IMR-90 (cell line): Measurements from ENCODE around the gene TTLL11. TPM values are rescaled to one million over a fixed set of nuclear protein-coding genes. Genes with fewer than 3 reads are reported as not detected.

Experiments
- ATAC-seq: fragments of 200-7000 bp; cut with Tn5 transposase; 2 replicates; pipeline ENCODE4 v1.9.1; 2020; ENCODE audit warnings: low read depth, mild to moderate bottlenecking, moderate library complexity
- BruUV-seq: library from RNA; stranded (reverse); fragments of 400-500 nt; replicated peaks from 2 replicates; lab custom pipeline; 2021; lab: Mats Ljungman, UMichigan
- CTCF ChIA-PET: fragments of 300-600 bp; formaldehyde crosslinking; extraction: SDS; loops from one replicate; lab custom pipeline; 2021; ENCODE audit warnings: antibody characterized with exemption; lab: Yijun Ruan, JAX
- POLR2A ChIA-PET: fragments of 300-600 bp; sonication (Branson Sonifier 250); formaldehyde crosslinking; loops from one replicate; lab custom pipeline; 2022; ENCODE audit warnings: antibody characterized with exemption; ENCODE audit not compliant: unreplicated experiment; lab: Charles Lee
- DNase-seq: peaks from one replicate; pipeline ENCODE4 v3.0.0; 2013
- H2AFZ ChIP-seq: replicated peaks from 2 replicates; pipeline ENCODE3; 2013; ENCODE audit warnings: low read length, mild to moderate bottlenecking; ENCODE audit not compliant: poor library complexity
- H2AK5ac ChIP-seq: 2 replicates; pipeline ENCODE4 v1.6.1; 2013; ENCODE audit warnings: low read depth, low read length, inconsistent platforms
- H2AK9ac ChIP-seq: replicated peaks from 2 replicates; pipeline ENCODE3; 2013; ENCODE audit warnings: mild to moderate bottlenecking, low read depth, low read length, moderate library complexity; ENCODE audit not compliant: poor library complexity
- H2BK120ac ChIP-seq: 2 replicates; pipeline ENCODE4 v1.6.1; 2013; ENCODE audit warnings: low read depth, low read length, inconsistent platforms
- H2BK15ac ChIP-seq: 3 replicates; pipeline ENCODE4 v1.6.1; 2013; ENCODE audit warnings: low read depth, low read length, inconsistent platforms
- H2BK20ac ChIP-seq: 2 replicates; pipeline ENCODE4 v1.6.1; 2013; ENCODE audit warnings: low read depth, mild to moderate bottlenecking, inconsistent platforms, low read length, moderate library complexity
- H2BK5ac ChIP-seq: 2 replicates; pipeline ENCODE4 v1.6.1; 2013; ENCODE audit warnings: mild to moderate bottlenecking, low read depth, low read length, inconsistent platforms; ENCODE audit not compliant: poor library complexity, severe bottlenecking
- H3K14ac ChIP-seq: replicated peaks from 2 replicates; pipeline ENCODE4 v1.6.1; 2013; ENCODE audit warnings: low read depth, low read length, inconsistent platforms
- H3K18ac ChIP-seq: 2 replicates; pipeline ENCODE4 v1.6.1; 2013; ENCODE audit warnings: low read depth, low read length, control low read depth
- H3K23ac ChIP-seq: 2 replicates; pipeline ENCODE4 v1.6.1; 2013; ENCODE audit warnings: low read depth, low read length, inconsistent platforms
- H3K27ac ChIP-seq: 2 replicates; pipeline ENCODE4 v1.5.1; 2013; ENCODE audit warnings: mild to moderate bottlenecking, control low read depth, low read length; ENCODE audit not compliant: insufficient read depth
- H3K27me3 ChIP-seq: 2 replicates; pipeline ENCODE4 v1.6.1; 2013; ENCODE audit warnings: low read length; ENCODE audit not compliant: control insufficient read depth, insufficient read depth
- H3K36me3 ChIP-seq: 2 replicates; pipeline ENCODE4 v1.6.1; 2013; ENCODE audit warnings: low read length, mixed read lengths; ENCODE audit not compliant: control insufficient read depth, insufficient read depth
- H3K4ac ChIP-seq: 2 replicates; pipeline ENCODE4 v1.6.1; 2013; ENCODE audit warnings: low read depth, low read length, inconsistent platforms
- H3K4me1 ChIP-seq: 2 replicates; pipeline ENCODE4 v1.6.1; 2013; ENCODE audit warnings: low read length, mixed read lengths; ENCODE audit not compliant: control insufficient read depth, insufficient read depth
- H3K4me2 ChIP-seq: 2 replicates; pipeline ENCODE4 v1.6.1; 2013; ENCODE audit warnings: low read depth, mild to moderate bottlenecking, control low read depth, low read length, moderate library complexity
- H3K4me3 ChIP-seq: 2 replicates; pipeline ENCODE4 v1.5.1; 2013; ENCODE audit warnings: low read depth, mild to moderate bottlenecking, control low read depth, low read length, moderate library complexity; ENCODE audit not compliant: insufficient read depth
- H3K56ac ChIP-seq: 2 replicates; pipeline ENCODE4 v1.6.1; 2013; ENCODE audit warnings: low read length, inconsistent platforms; ENCODE audit not compliant: insufficient read depth; ENCODE audit errors: extremely low read depth
- H3K79me1 ChIP-seq, 2 experiments: 2 replicates each; pipeline ENCODE4 v1.6.1; 2013; ENCODE audit warnings: low read length in 2 of 2, inconsistent platforms in 1 of 2, low read depth in 1 of 2
- H3K9ac ChIP-seq: 2 replicates; pipeline ENCODE4 v1.6.1; 2013; ENCODE audit warnings: low read depth, low read length, control low read depth
- H3K9me1 ChIP-seq: 2 replicates; pipeline ENCODE4 v1.6.1; 2013; ENCODE audit warnings: low read length, inconsistent platforms; ENCODE audit not compliant: insufficient read depth
- H3K9me3 ChIP-seq: 2 replicates; pipeline ENCODE4 v1.6.1; 2013; ENCODE audit warnings: low read length; ENCODE audit not compliant: control insufficient read depth, insufficient read depth
- H4K20me1 ChIP-seq: 2 replicates; pipeline ENCODE4 v1.6.1; 2013; ENCODE audit warnings: low read length, inconsistent platforms; ENCODE audit not compliant: insufficient read depth
- H4K5ac ChIP-seq: 2 replicates; pipeline ENCODE4 v1.6.1; 2013; ENCODE audit warnings: mild to moderate bottlenecking, low read depth, low read length, control low read depth
- H4K8ac ChIP-seq, 2 experiments: 2 replicates each; pipeline ENCODE4 v1.6.1; 2013; ENCODE audit warnings: low read depth in 2 of 2, low read length in 2 of 2, control low read depth in 1 of 2, inconsistent platforms in 1 of 2
- H4K91ac ChIP-seq: 2 replicates; pipeline ENCODE4 v1.6.1; 2013; ENCODE audit warnings: low read depth, low read length, inconsistent platforms; ENCODE audit not compliant: insufficient read depth
- BHLHE40 ChIP-seq: fragments of 150-350 bp; IDR thresholded peaks from 2 replicates; pipeline ENCODE4 v1.6.1; 2016; ENCODE audit warnings: mild to moderate bottlenecking, low read depth, low read length
- CEBPB ChIP-seq: IDR thresholded peaks from 2 replicates; pipeline ENCODE4 v1.6.1; 2012; ENCODE audit warnings: low read depth, low read length, improper control_type of control experiment
- CHD1 ChIP-seq: IDR thresholded peaks from 2 replicates; pipeline ENCODE4 v1.6.1; 2012; ENCODE audit warnings: low read depth, low read length, improper control_type of control experiment
- CTCF ChIP-seq: conservative IDR thresholded peaks from 2 replicates; pipeline ENCODE4 v1.5.1; 2012; ENCODE audit warnings: mild to moderate bottlenecking, low read depth, low read length, improper control_type of control experiment
- ELK1 ChIP-seq: fragments of 150-350 bp; IDR thresholded peaks from 2 replicates; pipeline ENCODE4 v1.6.1; 2016; ENCODE audit warnings: low read depth, mild to moderate bottlenecking, low read length, moderate library complexity, borderline replicate concordance
- FOS ChIP-seq: fragments of 150-350 bp; IDR thresholded peaks from 2 replicates; pipeline ENCODE4 v1.6.1; 2016; ENCODE audit warnings: low read depth, low read length
- MAFK ChIP-seq: IDR thresholded peaks from 2 replicates; pipeline ENCODE4 v1.6.1; 2012; ENCODE audit warnings: low read depth, low read length, improper control_type of control experiment
- MAZ ChIP-seq: IDR thresholded peaks from 2 replicates; pipeline ENCODE4 v1.6.1; 2012; ENCODE audit warnings: low read depth, mild to moderate bottlenecking, low read length, improper control_type of control experiment, moderate library complexity, borderline replicate concordance
- MXI1 ChIP-seq: IDR thresholded peaks from 2 replicates; pipeline ENCODE4 v1.6.1; 2012; ENCODE audit warnings: low read depth, mild to moderate bottlenecking, low read length, moderate library complexity, borderline replicate concordance
- NFE2L2 ChIP-seq: fragments of 150-350 bp; IDR thresholded peaks from 2 replicates; pipeline ENCODE4 v1.6.1; 2016; ENCODE audit warnings: low read depth, mild to moderate bottlenecking, low read length
- POLR2A ChIP-seq: IDR thresholded peaks from 2 replicates; pipeline ENCODE4 v1.6.1; 2012; ENCODE audit warnings: mild to moderate bottlenecking, low read depth, low read length
- RAD21 ChIP-seq: IDR thresholded peaks from 2 replicates; pipeline ENCODE4 v1.6.1; 2012; ENCODE audit warnings: low read length, improper control_type of control experiment
- RCOR1 ChIP-seq: IDR thresholded peaks from 2 replicates; pipeline ENCODE4 v1.6.1; 2012; ENCODE audit warnings: mild to moderate bottlenecking, low read length, improper control_type of control experiment; ENCODE audit not compliant: insufficient replicate concordance
- RFX5 ChIP-seq: IDR thresholded peaks from 2 replicates; pipeline ENCODE4 v1.8.0; 2012; ENCODE audit warnings: low read depth, mild to moderate bottlenecking, low read length, moderate library complexity
- SMC3 ChIP-seq: fragments of 150-350 bp; IDR thresholded peaks from 2 replicates; pipeline ENCODE4 v1.6.1; 2016; ENCODE audit warnings: low read depth, mild to moderate bottlenecking, antibody characterized with exemption, low read length, moderate library complexity
- USF2 ChIP-seq: fragments of 150-350 bp; IDR thresholded peaks from 2 replicates; pipeline ENCODE4 v1.6.1; 2017; ENCODE audit warnings: mild to moderate bottlenecking, antibody characterized with exemption, low read length, low read depth
- WGBS, 2 experiments: methylation state at CpG; one replicate each; pipeline versions ENCODE4 v1.1.5 to v1.1.7; 2013; ENCODE audit warnings: missing lambda C conversion rate in 2 of 2; ENCODE audit not compliant: insufficient read length in 1 of 2; ENCODE audit errors: extremely low coverage in 2 of 2; 5-methylcytosine and 5-hydroxymethylcytosine counted together
- dilution Hi-C: fragments of 300-500 bp; cut with HindIII; formaldehyde crosslinking; loops from one replicate; pipeline ENCODE4 v1.14.3; 2018; ENCODE audit warnings: low sequenced_read_pairs; ENCODE audit not compliant: unreplicated experiment
- in situ Hi-C: fragments of 300-500 bp; cut with MboI; formaldehyde crosslinking; loops from 3 replicates; pipeline ENCODE4 v1.14.3; 2019; ENCODE audit warnings: low sequenced_read_pairs, inconsistent platforms, mixed read lengths
- intact Hi-C: fragments of 100-400 bp; cut with micrococcal nuclease; formaldehyde crosslinking; loops from 2 replicates; pipeline ENCODE4 v1.10.0; 2022
- polyA plus RNA-seq, 3 experiments: library from polyadenylated mRNA; depleted of rRNA; stranded (reverse); fragments of >200 nt; gene quantifications; 2 replicates each; pipeline ENCODE4 v1.2.3, GENCODE V29; 2012; ENCODE audit warnings: low replicate concordance in 1 of 3
- total RNA-seq: library from RNA; depleted of rRNA; stranded (reverse); fragments of >200 nt; gene quantifications from 2 replicates; pipeline ENCODE4 v1.2.3, GENCODE V29; 2012

TTLL11 gene
- total and polyA plus RNA-seq, 2 of the 4 experiments (the other 2 are of a cell fraction) = 2.0 to 4.6 TPM

- CTCF ChIA-PET = no interaction called here
- dilution Hi-C loops = no loop called here
Measured at GRCh38 chr9:122086873-122087272, 6.2 kb downstream of the TTLL11 start.

More at GRCh38 chr9:122086873-122087272, 6.2 kb downstream of the TTLL11 start:
- Histone ChIP-seq H2AFZ (no peak overlapping the region), H3K9me1 (peaks cover 15% of the 10 kb centered on the region), H3K27me3 (no peaks in the 10 kb centered on the region), H3K23ac (no peak overlapping the region), H3K4me1 (peaks cover 9% of the 10 kb centered on the region), H3K56ac (no peak overlapping the region), H3K18ac (no peak overlapping the region), H2AK5ac (no peak overlapping the region), H3K4me2 (no peak overlapping the region), H2BK120ac (no peak overlapping the region), H3K9me3 (no peaks in the 10 kb centered on the region), H4K91ac (no peak overlapping the region), H2AK9ac (no peak overlapping the region), H2BK15ac (no peak overlapping the region), H4K20me1 (peaks cover 23% of the 10 kb centered on the region), H3K79me1 (peaks cover 27 to 68% of the 10 kb centered on the region in 2 experiments), H4K8ac (no peak overlapping the region), H2BK20ac (no peak overlapping the region), H2BK5ac (no peak overlapping the region), H4K5ac (no peak overlapping the region), H3K9ac (no peak overlapping the region), H3K36me3 (no peaks in the 10 kb centered on the region), H3K4me3 (no peak overlapping the region), H3K4ac (no peak overlapping the region), H3K14ac (no peak overlapping the region), H3K27ac (no peak overlapping the region)
- no peak for TF ChIP-seq MAZ
- no peak for TF ChIP-seq RCOR1
- no peak for TF ChIP-seq MAFK
- no peak for TF ChIP-seq ELK1
- TF ChIP-seq MXI1 = no peak
- TF ChIP-seq POLR2A = no peak
- TF ChIP-seq FOS = no peak
- no peak for TF ChIP-seq CTCF
- TF ChIP-seq CHD1 = no peak
- no peak for TF ChIP-seq RFX5
- TF ChIP-seq NFE2L2 = no peak
- no peak for TF ChIP-seq BHLHE40
- TF ChIP-seq SMC3 = no peak
- TF ChIP-seq CEBPB = no peak
- no peak for TF ChIP-seq RAD21
- no peak for TF ChIP-seq USF2
- no CpG with 5 or more reads among the region's 1 CpG for WGBS, 2 experiments
- DNase-seq (no peak), ATAC-seq (no peak)
- BruUV-seq = no TSS peak
- in situ Hi-C loops (no loop called here), intact Hi-C loops (no loop called here)
- POLR2A ChIA-PET = no interaction called here
